Smooth muscle cell (in vitro differentiated cells): ENCODE data around the gene MTARC1. TPM values are rescaled to one million over a fixed set of nuclear protein-coding genes. Genes with fewer than 3 reads are reported as not detected.

ENCODE experiments used
- DNase-seq: peaks from one replicate; lab custom pipeline; 2025; ENCODE audit not compliant: unreplicated experiment; lab: John Stamatoyannopoulos, UW
- H2AFZ ChIP-seq: fragments of 200-600 bp; sonication (generic); 2 replicates; pipeline ENCODE4 v1.6.0; 2016; ENCODE audit warnings: antibody characterized with exemption, low read depth, mild to moderate bottlenecking
- H3F3A ChIP-seq: fragments of 200-600 bp; sonication (generic); 2 replicates; pipeline ENCODE4 v1.6.0; 2017; ENCODE audit warnings: antibody characterized with exemption, low read depth
- H3K27ac ChIP-seq: fragments of 200-600 bp; sonication (generic); 2 replicates; pipeline ENCODE4 v1.5.1; 2016; ENCODE audit warnings: low read depth, mild to moderate bottlenecking
- H3K27me3 ChIP-seq: fragments of 200-600 bp; sonication (generic); 2 replicates; pipeline ENCODE4 v1.6.1; 2016; ENCODE audit warnings: low read depth, mild to moderate bottlenecking
- H3K36me3 ChIP-seq: fragments of 200-600 bp; sonication (generic); 2 replicates; pipeline ENCODE4 v1.5.1; 2016; ENCODE audit warnings: low read depth
- H3K4me1 ChIP-seq: fragments of 200-600 bp; sonication (generic); 2 replicates; pipeline ENCODE4 v1.5.1; 2016; ENCODE audit warnings: low read depth
- H3K4me2 ChIP-seq: fragments of 200-600 bp; sonication (generic); 2 replicates; pipeline ENCODE4 v1.6.0; 2016; ENCODE audit warnings: mild to moderate bottlenecking
- H3K4me3 ChIP-seq: fragments of 200-600 bp; sonication (generic); 2 replicates; pipeline ENCODE4 v1.5.1; 2016; ENCODE audit warnings: mild to moderate bottlenecking
- H3K79me2 ChIP-seq: fragments of 200-600 bp; sonication (generic); 2 replicates; pipeline ENCODE4 v1.6.0; 2016; ENCODE audit warnings: low read depth, mild to moderate bottlenecking
- H3K9ac ChIP-seq: fragments of 200-600 bp; sonication (generic); 2 replicates; pipeline ENCODE4 v1.6.0; 2016; ENCODE audit warnings: low read depth
- H3K9me3 ChIP-seq: fragments of 200-600 bp; sonication (generic); replicated peaks from 2 replicates; pipeline ENCODE4 v1.5.1; 2016; ENCODE audit warnings: low read depth
- H4K20me1 ChIP-seq: fragments of 200-600 bp; sonication (generic); 2 replicates; pipeline ENCODE4 v1.6.0; 2016; ENCODE audit warnings: low read depth
- WGBS: methylation state at CpG from one replicate; pipeline ENCODE4 v1.1.7; 2016; ENCODE audit warnings: low lambda C conversion rate; 5-methylcytosine and 5-hydroxymethylcytosine counted together
- polyA plus RNA-seq: library from polyadenylated mRNA; unstranded; fragments of >200 nt; fragmentation: Nextera tagmentation; extraction: Ambion mirVana; gene quantifications from 2 replicates; pipeline ENCODE4 v1.2.1, GENCODE V29; 2016
- total RNA-seq: library from RNA; depleted of rRNA; stranded (reverse); fragments of >200 nt; gene quantifications from 2 replicates; pipeline ENCODE4 v1.2.3, GENCODE V29; 2014
- TF ChIP-seq, protein P1 (sequence below): fragments of 200-600 bp; sonication (generic); IDR thresholded peaks from 2 replicates; pipeline ENCODE4 v1.5.1; 2017; ENCODE audit warnings: borderline replicate concordance, mild to moderate bottlenecking, antibody characterized with exemption; ENCODE audit not compliant: insufficient read depth, poor library complexity, severe bottlenecking

The MTARC1 gene
- total and polyA plus RNA-seq, 2 experiments from 2014 or later: 0.83 to 2.3 TPM

- no peaks in the 10 kb centered on the region for H3K27me3 ChIP-seq
- no peak overlapping the region for H3K9ac ChIP-seq
- no peaks in the 10 kb centered on the region for H4K20me1 ChIP-seq
- no peaks in the 10 kb centered on the region for H3F3A ChIP-seq
- H3K79me2 ChIP-seq: no peaks in the 10 kb centered on the region
- no peaks in the 10 kb centered on the region for H3K4me1 ChIP-seq
- no peak for DNase-seq
- H3K4me3 ChIP-seq: no peak overlapping the region
- no peak overlapping the region for H2AFZ ChIP-seq
- no peaks in the 10 kb centered on the region for H3K9me3 ChIP-seq
- no peak overlapping the region for H3K4me2 ChIP-seq
- no peaks in the 10 kb centered on the region for H3K36me3 ChIP-seq
- WGBS: 90% methylated on average over 4 of the region's 4 CpGs
- H3K27ac ChIP-seq: no peak overlapping the region
- TF ChIP-seq, protein P1, sequence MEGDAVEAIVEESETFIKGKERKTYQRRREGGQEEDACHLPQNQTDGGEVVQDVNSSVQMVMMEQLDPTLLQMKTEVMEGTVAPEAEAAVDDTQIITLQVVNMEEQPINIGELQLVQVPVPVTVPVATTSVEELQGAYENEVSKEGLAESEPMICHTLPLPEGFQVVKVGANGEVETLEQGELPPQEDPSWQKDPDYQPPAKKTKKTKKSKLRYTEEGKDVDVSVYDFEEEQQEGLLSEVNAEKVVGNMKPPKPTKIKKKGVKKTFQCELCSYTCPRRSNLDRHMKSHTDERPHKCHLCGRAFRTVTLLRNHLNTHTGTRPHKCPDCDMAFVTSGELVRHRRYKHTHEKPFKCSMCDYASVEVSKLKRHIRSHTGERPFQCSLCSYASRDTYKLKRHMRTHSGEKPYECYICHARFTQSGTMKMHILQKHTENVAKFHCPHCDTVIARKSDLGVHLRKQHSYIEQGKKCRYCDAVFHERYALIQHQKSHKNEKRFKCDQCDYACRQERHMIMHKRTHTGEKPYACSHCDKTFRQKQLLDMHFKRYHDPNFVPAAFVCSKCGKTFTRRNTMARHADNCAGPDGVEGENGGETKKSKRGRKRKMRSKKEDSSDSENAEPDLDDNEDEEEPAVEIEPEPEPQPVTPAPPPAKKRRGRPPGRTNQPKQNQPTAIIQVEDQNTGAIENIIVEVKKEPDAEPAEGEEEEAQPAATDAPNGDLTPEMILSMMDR: no peak
These were observed 31.8 kb upstream of the MTARC1 start for GRCh38 chr1:220754918-220755295.

DNA sequence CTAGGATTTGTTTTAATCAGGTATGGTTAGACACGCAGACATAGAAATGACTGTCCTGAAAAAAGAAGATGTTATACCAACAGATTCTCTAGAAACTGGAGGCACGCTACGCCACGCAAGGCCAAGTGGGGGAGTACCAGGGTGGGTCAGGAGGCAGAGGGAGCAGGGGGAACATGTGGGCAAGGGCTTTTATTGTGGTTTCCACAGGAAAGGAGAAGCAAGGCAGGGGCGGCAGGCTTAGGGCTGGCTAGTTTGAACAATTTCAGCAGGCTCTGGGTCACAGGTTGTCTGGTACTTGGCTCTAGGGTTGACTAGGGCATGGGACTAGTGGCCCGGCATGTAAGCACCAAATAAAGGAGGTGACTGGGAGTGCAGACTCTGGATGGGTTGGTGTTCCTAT, 31.4 kb upstream of the MTARC1 start:
- Histone ChIP-seq H3K27me3 (no peaks in the 10 kb centered on the region), H3K36me3 (no peaks in the 10 kb centered on the region), H3K4me3 (no peak overlapping the region), H3K27ac (no peak overlapping the region), H3K4me2 (no peak overlapping the region), H3K4me1 (no peaks in the 10 kb centered on the region), H3K9ac (no peak overlapping the region), H3K9me3 (no peaks in the 10 kb centered on the region), H2AFZ (no peak overlapping the region), H3K79me2 (no peaks in the 10 kb centered on the region), H4K20me1 (no peaks in the 10 kb centered on the region), H3F3A (no peaks in the 10 kb centered on the region)
- no peak for DNase-seq
- TF ChIP-seq, protein P1: no peak
- 98% methylated on average over 6 of the region's 6 CpGs for WGBS

DNA sequence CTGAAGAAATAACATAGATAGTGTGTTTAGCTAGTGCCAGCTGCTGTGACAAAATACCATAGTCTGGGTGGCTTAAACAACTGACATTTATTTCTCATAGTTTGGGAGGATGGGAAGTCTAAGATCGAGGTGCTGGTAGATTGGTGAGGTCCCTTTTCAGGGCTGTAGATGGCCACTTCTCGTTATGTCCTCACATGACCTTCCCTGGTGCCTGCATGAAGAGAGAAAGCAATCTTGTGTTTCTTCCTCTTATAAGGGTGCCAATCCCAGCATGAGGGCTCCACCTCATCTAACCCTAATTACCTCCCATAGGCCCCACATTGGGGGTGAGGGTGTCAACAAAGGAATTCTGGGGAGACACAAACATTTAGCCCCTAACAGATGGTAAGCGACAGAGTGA, 29.3 kb upstream of the MTARC1 start:
- Histone ChIP-seq H3K79me2 (no peaks in the 10 kb centered on the region), H3F3A (no peaks in the 10 kb centered on the region), H2AFZ (no peak overlapping the region), H3K4me2 (no peak overlapping the region), H3K9me3 (no peaks in the 10 kb centered on the region), H3K36me3 (no peaks in the 10 kb centered on the region), H3K27me3 (no peaks in the 10 kb centered on the region), H3K9ac (no peak overlapping the region), H3K27ac (no peak overlapping the region), H3K4me1 (no peaks in the 10 kb centered on the region), H4K20me1 (no peaks in the 10 kb centered on the region), H3K4me3 (no peak overlapping the region)
- 96% methylated on average over 3 of the region's 3 CpGs for WGBS
- TF ChIP-seq, protein P1: no peak
- DNase-seq: no peak

DNA sequence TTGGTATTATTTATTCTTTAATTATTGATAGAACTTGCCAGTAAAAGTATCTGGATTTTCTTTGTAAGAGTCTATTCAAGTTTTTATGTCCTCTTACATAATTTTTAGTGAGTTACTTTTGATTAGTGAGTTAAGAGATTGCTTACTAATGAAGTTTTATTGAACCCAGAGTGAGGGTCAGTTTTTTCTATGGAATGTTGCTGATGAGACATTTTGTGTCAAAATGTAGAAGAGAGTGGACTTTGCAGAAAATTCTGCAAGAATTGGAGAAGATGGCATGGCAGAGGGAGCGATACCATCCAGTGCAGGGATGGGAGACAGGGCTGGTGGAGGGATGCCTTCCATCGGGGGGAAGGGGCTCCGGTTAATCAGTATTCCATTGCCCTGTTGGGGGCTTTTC, 27.6 kb upstream of the MTARC1 start:
- TF ChIP-seq, protein P1: no peak
- 94% methylated on average over 3 of the region's 3 CpGs for WGBS
- no peak overlapping the region for H3K4me2 ChIP-seq
- no peak for DNase-seq
- no peaks in the 10 kb centered on the region for H3K4me1 ChIP-seq
- no peaks in the 10 kb centered on the region for H3K27me3 ChIP-seq
- no peak overlapping the region for H3K27ac ChIP-seq
- no peaks in the 10 kb centered on the region for H3F3A ChIP-seq
- H3K9ac ChIP-seq: no peak overlapping the region
- H3K9me3 ChIP-seq: no peaks in the 10 kb centered on the region
- no peak overlapping the region for H3K4me3 ChIP-seq
- no peaks in the 10 kb centered on the region for H3K36me3 ChIP-seq
- no peaks in the 10 kb centered on the region for H3K79me2 ChIP-seq
- no peak overlapping the region for H2AFZ ChIP-seq
- no peaks in the 10 kb centered on the region for H4K20me1 ChIP-seq
